ENCODE results near the gene BLVRB.

GRCh38 chr19:40416918-40417642 is 48.5 kb downstream of the BLVRB start:
- TF ChIP-seq CTCF (IDR thresholded peaks at IDR 0.05; ENCODE audit: control extremely low read depth in 1 of 3, insufficient read depth in 1 of 3, low read depth in 1 of 3, low read length in 3 of 3): no peak
- no peak for TF ChIP-seq EZH2 (IDR thresholded peaks at IDR 0.05; ENCODE audit: low read depth, low read length, severe bottlenecking)
- no peak for TF ChIP-seq RNF2 (IDR thresholded peaks at IDR 0.05; ENCODE audit: borderline replicate concordance, low read depth, low read length, missing control alignments, poor library complexity, severe bottlenecking)
- no peak for TF ChIP-seq NRF1 (IDR thresholded peaks at IDR 0.05; ENCODE audit: low read depth, low read length)
- no peak for TF ChIP-seq POLR2A (IDR thresholded peaks at IDR 0.05; ENCODE audit: control extremely low read depth in 1 of 2, low read depth in 2 of 2, low read length in 2 of 2)
- no peak for TF ChIP-seq MAX (IDR thresholded peaks at IDR 0.05)
- TF ChIP-seq BCL11A (IDR thresholded peaks at IDR 0.05; ENCODE audit: low read depth in 2 of 2, low read length in 2 of 2): no peak
- TF ChIP-seq SIN3A (conservative IDR thresholded peaks at IDR 0.05 in 1 of 2, IDR thresholded peaks at IDR 0.05 in 1 of 2; ENCODE audit: low read depth in 1 of 2, low read length in 2 of 2): no peak
- no peak for TF ChIP-seq BRCA1 (IDR thresholded peaks at IDR 0.05; ENCODE audit: low read depth, low read length)
- no peak for TF ChIP-seq POLR2AphosphoS5 (IDR thresholded peaks at IDR 0.05; ENCODE audit: low read depth, low read length)

Data from H1 (cell line).